GM12878 (cell line): ENCODE results near the gene SLC5A8. TPM values are rescaled to one million over a fixed set of nuclear protein-coding genes. Genes with fewer than 3 reads are reported as not detected.

Source experiments
- ATAC-seq: fragments of 200-7000 bp; cut with Tn5 transposase; 3 replicates; pipeline ENCODE4 v1.9.1; 2020; ENCODE audit warnings: mild to moderate bottlenecking, moderate library complexity
- Bru-seq: library from RNA; stranded (reverse); fragments of 400-500 nt; gene quantifications from one replicate; lab custom pipeline; 2021; lab: Mats Ljungman, UMichigan
- BruChase-seq, 2 experiments: library from RNA; stranded (reverse); fragments of 400-500 nt; gene quantifications; one replicate each; lab custom pipeline; 2021; lab: Mats Ljungman, UMichigan
- BruUV-seq: library from RNA; stranded (reverse); fragments of 400-500 nt; replicated peaks from 2 replicates; lab custom pipeline; 2021; lab: Mats Ljungman, UMichigan
- CTCF ChIA-PET: fragments of 300-600 bp; sonication (Branson Sonifier 250); formaldehyde crosslinking; extraction: SDS; loops from one replicate; lab custom pipeline; 2021; ENCODE audit warnings: inconsistent platforms; lab: Yijun Ruan, JAX
- POLR2A ChIA-PET: fragments of 350-600 bp; formaldehyde crosslinking; extraction: SDS; loops from one replicate; lab custom pipeline; 2021; ENCODE audit warnings: inconsistent platforms; lab: Charles Lee
- RAD21 ChIA-PET: fragments of 300-600 bp; sonication (Branson Sonifier 250); formaldehyde crosslinking; loops from one replicate; lab custom pipeline; 2023; ENCODE audit warnings: antibody characterized with exemption; ENCODE audit not compliant: unreplicated experiment; lab: Charles Lee
- SMC1A ChIA-PET: fragments of 300-600 bp; sonication (Branson Sonifier 250); formaldehyde crosslinking; loops from one replicate; lab custom pipeline; 2023; ENCODE audit not compliant: unreplicated experiment, uncharacterized antibody; lab: Charles Lee
- DNase-seq: peaks from one replicate; pipeline ENCODE4 v3.0.0-alpha.2; 2011; ENCODE audit warnings: low read depth, low spot score
- FAIRE-seq: peaks from 3 replicates; lab custom pipeline; 2011; peaks lifted over from hg19 to GRCh38; lab: Jason Lieb, UNC
- H2AFZ ChIP-seq: 2 replicates; pipeline ENCODE4 v1.6.0; 2011; ENCODE audit warnings: low read depth, low read length, control low read depth; ENCODE audit not compliant: control insufficient read depth
- H3K27ac ChIP-seq: 2 replicates; pipeline ENCODE4 v1.5.1; 2011; ENCODE audit warnings: control low read depth; ENCODE audit not compliant: control insufficient read depth, insufficient read depth
- H3K27me3 ChIP-seq, 2 experiments: replicated peaks in 1 of 2; 2 replicates each; pipeline versions ENCODE4 v1.6.0 to v1.6.1; 2011; ENCODE audit warnings: low read length in 1 of 2; ENCODE audit not compliant: control insufficient read depth in 2 of 2, insufficient read depth in 2 of 2
- H3K36me3 ChIP-seq, 2 experiments: 2 replicates each; pipeline ENCODE4 v1.5.1; 2011; ENCODE audit warnings: low read length in 1 of 2; ENCODE audit not compliant: control insufficient read depth in 2 of 2, insufficient read depth in 2 of 2
- H3K4me1 ChIP-seq: 2 replicates; pipeline ENCODE4 v1.6.1; 2011; ENCODE audit warnings: mild to moderate bottlenecking, low read length, moderate library complexity, mixed read lengths; ENCODE audit not compliant: control insufficient read depth, insufficient read depth
- H3K4me2 ChIP-seq: 2 replicates; pipeline ENCODE4 v1.6.0; 2011; ENCODE audit warnings: control low read depth; ENCODE audit not compliant: control insufficient read depth, insufficient read depth
- H3K4me3 ChIP-seq: fragments of 200-600 bp; sonication (generic); 2 replicates; pipeline ENCODE4 v1.5.1; 2016
- H3K79me2 ChIP-seq: 2 replicates; pipeline ENCODE4 v1.6.0; 2011; ENCODE audit warnings: low read length; ENCODE audit not compliant: control insufficient read depth, insufficient read depth
- H3K9ac ChIP-seq: 2 replicates; pipeline ENCODE4 v1.8.0; 2011; ENCODE audit warnings: low read length, control low read depth, mixed read lengths; ENCODE audit not compliant: control insufficient read depth, insufficient read depth
- H3K9me3 ChIP-seq: replicated peaks from 3 replicates; pipeline ENCODE4 v1.5.1; 2011; ENCODE audit warnings: mild to moderate bottlenecking, low read length; ENCODE audit not compliant: control insufficient read depth, insufficient read depth
- H4K20me1 ChIP-seq: 2 replicates; pipeline ENCODE4 v1.6.0; 2011; ENCODE audit not compliant: control insufficient read depth, insufficient read depth
- ATF3 ChIP-seq: IDR thresholded peaks from 2 replicates; pipeline ENCODE4 v1.6.1; 2011; ENCODE audit warnings: low read depth, mild to moderate bottlenecking, low read length, moderate library complexity, borderline replicate concordance; ENCODE audit errors: extremely low read depth
- CEBPB ChIP-seq, 2 experiments: fragments of 150-350 bp in 1 of 2; IDR thresholded peaks; 2 replicates each; pipeline ENCODE4 v1.6.1; 2012 to 2014; ENCODE audit warnings: low read depth in 2 of 2, low read length in 2 of 2, borderline replicate concordance in 1 of 2, inconsistent platforms in 1 of 2
- CHD4 ChIP-seq: fragments of 200-600 bp; sonication (generic); IDR thresholded peaks from 2 replicates; pipeline ENCODE4 v1.6.1; 2016; ENCODE audit warnings: mild to moderate bottlenecking
- MTA3 ChIP-seq: IDR thresholded peaks from 2 replicates; pipeline ENCODE4 v1.6.1; 2012; ENCODE audit warnings: low read length, inconsistent platforms, borderline replicate concordance
- PAX5 ChIP-seq: IDR thresholded peaks from 2 replicates; pipeline ENCODE4 v1.6.1; 2011; ENCODE audit warnings: low read depth, low read length, borderline replicate concordance
- RAD51 ChIP-seq: fragments of 450-650 bp; IDR thresholded peaks from 2 replicates; pipeline ENCODE4 v1.6.1; 2016; ENCODE audit warnings: moderate library complexity, mild to moderate bottlenecking, inconsistent platforms
- RBBP5 ChIP-seq: fragments of 200-600 bp; sonication (generic); conservative IDR thresholded peaks from 2 replicates; pipeline ENCODE4 v1.6.1; 2016
- TCF7 ChIP-seq: IDR thresholded peaks from 2 replicates; pipeline ENCODE4 v1.6.1; 2014; ENCODE audit warnings: antibody characterized with exemption, borderline replicate concordance
- USF1 ChIP-seq: IDR thresholded peaks from 2 replicates; pipeline ENCODE4 v1.6.1; 2011; ENCODE audit warnings: borderline replicate concordance, low read depth, mild to moderate bottlenecking, moderate library complexity, mixed read lengths, low read length; ENCODE audit not compliant: insufficient read depth; ENCODE audit errors: extremely low read length
- WGBS: methylation state at CpG from one replicate; pipeline ENCODE4 v1.1.6; 2016; ENCODE audit warnings: low lambda C conversion rate; ENCODE audit not compliant: insufficient replicate concordance, insufficient coverage; ENCODE audit errors: missing lambda C conversion rate; 5-methylcytosine and 5-hydroxymethylcytosine counted together
- in situ Hi-C: fragments of 300-500 bp; cut with MboI; formaldehyde crosslinking; loops from 9 replicates; pipeline ENCODE4 v1.14.3; 2018; ENCODE audit warnings: mixed read lengths
- intact Hi-C: fragments of 100-400 bp; cut with micrococcal nuclease; formaldehyde crosslinking; loops from one replicate; pipeline ENCODE4 v1.14.2; 2022; ENCODE audit not compliant: unreplicated experiment
- long read RNA-seq, 2 experiments: library from polyadenylated mRNA; unstranded; transcript quantifications; one replicate each; pipeline ENCODE4 v2.0.0, GENCODE V29; 2019 to 2020
- polyA minus RNA-seq, 3 experiments: library from RNA; depleted of rRNA, polyadenylated mRNA; stranded (reverse); fragments of >200 nt; gene quantifications; 2 replicates each; pipeline ENCODE4 v1.2.3, GENCODE V29; 2011
- polyA plus RNA-seq, 11 experiments: library from polyadenylated mRNA; depleted of rRNA in 4 of 11; unstranded in 6 of 11; stranded (reverse) in 5 of 11; fragments of >200 nt; fragmentation: Nextera tagmentation in 4 of 11; fragmentation: Illumina TruSeq in 1 of 11; extraction: Ambion mirVana in 4 of 11; extraction: Trizol in 1 of 11; gene quantifications; 1 replicate in 1 of 11; 2 replicates in 10 of 11; pipeline versions ENCODE4 v1.2.1 to v1.2.3, GENCODE V29; 2011 to 2016; ENCODE audit warnings: inconsistent platforms in 2 of 11, missing spikeins in 2 of 11, low read depth in 1 of 11
- total RNA-seq, 4 experiments: library from RNA; depleted of rRNA in 3 of 4; stranded (reverse); fragments of >200 nt in 3 of 4; fragmentation: Illumina TruSeq in 1 of 4; extraction: Trizol in 1 of 4; gene quantifications; 2 replicates each; pipeline versions ENCODE4 v1.2.1 to v1.2.3, GENCODE V29; 2013 to 2021

Gene SLC5A8
- 0.17 TPM in 1 of 2 replicates, not detected in the other for total RNA-seq (2013; cell fraction: nucleolus; rRNA removed)
- total RNA-seq (2014; rRNA removed) = not detected in 2 replicates
- not detected in 2 replicates for total RNA-seq (2014; rRNA removed; fragmentation: Illumina TruSeq; extraction: Trizol)
- total RNA-seq (2021) = not detected in 2 replicates
- not detected for polyA plus RNA-seq (2011; ENCODE audit: low read depth)
- polyA plus RNA-seq (2011; rRNA removed) = not detected in 2 replicates
- polyA plus RNA-seq (2011; cell fraction: cytosol; rRNA removed) = not detected in 2 replicates
- polyA plus RNA-seq (2011; cell fraction: nucleus; rRNA removed) = not detected in 2 replicates
- not detected in 2 replicates for polyA plus RNA-seq (2012)
- polyA plus RNA-seq (2014; fragmentation: Illumina TruSeq; extraction: Trizol) = not detected in 2 replicates
- not detected for polyA plus RNA-seq (2014; fragmentation: Nextera tagmentation; extraction: Ambion mirVana)
- not detected in 2 replicates for polyA plus RNA-seq (2014; rRNA removed)
- polyA plus RNA-seq (2016; fragmentation: Nextera tagmentation; extraction: Ambion mirVana) = not detected
- not detected in 2 replicates for polyA minus RNA-seq (2011; rRNA and poly(A)+ RNA removed)
- not detected in 2 replicates for polyA minus RNA-seq (2011; cell fraction: cytosol; rRNA and poly(A)+ RNA removed)
- not detected in 2 replicates for polyA minus RNA-seq (2011; cell fraction: nucleus; rRNA and poly(A)+ RNA removed)
- Bru-seq, nascent RNA = percentile 9 among the genes with signal in this experiment
- percentile 9 among the genes with signal in this experiment for BruChase-seq, experiment 1, labeled RNA remaining after a 6-hour chase
- percentile 9 among the genes with signal in this experiment for BruChase-seq, experiment 2, labeled RNA remaining after a 2-hour chase
- long read RNA-seq, experiment 1 = 0 reads
- long read RNA-seq, experiment 2 = 0 reads

- intact Hi-C loops (no loop called here), in situ Hi-C loops (no loop called here)
- no peaks in the 10 kb centered on the region for H4K20me1 ChIP-seq
- H3K79me2 ChIP-seq = no peaks in the 10 kb centered on the region
- H3K9ac ChIP-seq = no peak within 1 kb of the TSS
- no peak within 1 kb of the TSS for H2AFZ ChIP-seq
- H3K4me2 ChIP-seq = no peak within 1 kb of the TSS
- H3K4me1 ChIP-seq = no peaks in the 10 kb centered on the region
- H3K27me3 ChIP-seq = no peaks in the 10 kb centered on the region; a peak in 2 of 4 replicates
- WGBS = 55% methylated on average over 79 of the region's 80 CpGs
- FAIRE-seq (no peak), DNase-seq (no peak), ATAC-seq (no peak)
- no peak within 1 kb of the TSS for H3K4me3 ChIP-seq
- ChIA-PET POLR2A (no interaction called here), CTCF (no interaction called here), SMC1A (no interaction called here), RAD21 (no interaction called here)
- TF ChIP-seq MTA3 (no peak), RBBP5 (no peak), CEBPB (IDR thresholded peaks at IDR 0.05; ENCODE audit: borderline replicate concordance in 1 of 2, low read depth in 2 of 2, low read length in 2 of 2) (no peak), RAD51 (no peak), TCF7 (no peak), ATF3 (no peak), CHD4 (no peak), USF1 (no peak), PAX5 (no peak)
- H3K36me3 ChIP-seq = no peaks in the 10 kb centered on the region
- H3K27ac ChIP-seq = no peak within 1 kb of the TSS
- no peaks in the 10 kb centered on the region; the same call in 2 of the 3 replicates for H3K9me3 ChIP-seq
- BruUV-seq = no TSS peak
Observed at GRCh38 chr12:101209319-101210302, at the start of gene SLC5A8. Gene SLC5A8 (minus strand): TSS chr12:101210238. CDS start chr12:101209848, 390 bp downstream.
